K562 (cell line): ENCODE data around the gene PLCG2.

Experiments
- CREM ChIP-seq: IDR thresholded peaks from 2 replicates; pipeline ENCODE4 v1.6.1; 2014; ENCODE audit warnings: antibody characterized with exemption, low read depth
- FIP1L1 ChIP-seq: fragments of 200-400 bp; formaldehyde crosslinking; IDR thresholded peaks from 2 replicates; pipeline ENCODE4 v1.6.1; 2018; ENCODE audit warnings: mild to moderate bottlenecking, low read depth, low read length; ENCODE audit not compliant: poor library complexity, severe bottlenecking
- FOXP1 ChIP-seq: sonication (generic); formaldehyde crosslinking; IDR thresholded peaks from 2 replicates; pipeline ENCODE4 v1.8.0; 2022; ENCODE audit warnings: mild to moderate bottlenecking, missing genetic modification reagents
- GABPB1 ChIP-seq: sonication (generic); formaldehyde crosslinking; IDR thresholded peaks from 2 replicates; pipeline ENCODE4 v1.8.0; 2022; ENCODE audit warnings: mild to moderate bottlenecking, missing genetic modification reagents
- GATA2 ChIP-seq: sonication (generic); formaldehyde crosslinking; IDR thresholded peaks from 2 replicates; pipeline ENCODE4 v1.4.0; 2020; ENCODE audit warnings: mild to moderate bottlenecking, missing genetic modification reagents
- HEY1 ChIP-seq: fragments of 250-450 bp; sonication (Bioruptor Pico); IDR thresholded peaks from 2 replicates; pipeline ENCODE4 v1.5.0; 2020; ENCODE audit warnings: mild to moderate bottlenecking, moderate library complexity, borderline replicate concordance
- KLF10 ChIP-seq: fragments of 250-450 bp; sonication (Bioruptor Pico); IDR thresholded peaks from 2 replicates; pipeline ENCODE4 v1.6.1; 2021; ENCODE audit warnings: matching md5 sums
- KLF16 ChIP-seq: IDR thresholded peaks from 2 replicates; pipeline ENCODE4 v1.6.1; 2016; ENCODE audit warnings: antibody characterized with exemption
- NBN ChIP-seq: fragments of 450-650 bp; IDR thresholded peaks from 2 replicates; pipeline ENCODE4 v1.6.1; 2016; ENCODE audit warnings: low read depth, mild to moderate bottlenecking
- POLR2A ChIP-seq: fragments of 450-650 bp; conservative IDR thresholded peaks from 2 replicates; pipeline ENCODE4 v1.6.1; 2016
- TAF15 ChIP-seq: fragments of 200-400 bp; formaldehyde crosslinking; IDR thresholded peaks from 2 replicates; pipeline ENCODE4 v1.6.1; 2017; ENCODE audit warnings: mild to moderate bottlenecking, low read depth, low read length, moderate library complexity
- TBP ChIP-seq: optimal IDR thresholded peaks from 2 replicates; pipeline ENCODE3; 2011; ENCODE audit warnings: low read depth, low read length, improper control_type of control experiment
- ZNF79 ChIP-seq: fragments of 250-450 bp; sonication (Bioruptor Pico); IDR thresholded peaks from 2 replicates; pipeline ENCODE4 v1.4.0; 2020; ENCODE audit warnings: low read depth, mild to moderate bottlenecking, moderate library complexity
- TF ChIP-seq, protein P1 (sequence below), 3 experiments: IDR thresholded peaks in 2 of 3; conservative IDR thresholded peaks in 1 of 3; 2 replicates each; pipeline ENCODE4 v1.5.1; 2011 to 2012; ENCODE audit warnings: low read length in 3 of 3, mild to moderate bottlenecking in 3 of 3, control low read depth in 2 of 3, improper control_type of control experiment in 1 of 3, inconsistent platforms in 1 of 3, low read depth in 1 of 3, mixed read lengths in 1 of 3, moderate library complexity in 1 of 3; ENCODE audit not compliant: insufficient read depth in 2 of 3

GRCh38 chr16:81863630-81864352 lies 84.7 kb downstream of the PLCG2 start:
- TF ChIP-seq ZNF79 (CRISPR knock-in tag): no peak
- no peak for TF ChIP-seq HEY1 (CRISPR knock-in tag)
- no peak for TF ChIP-seq NBN
- no peak for TF ChIP-seq KLF16
- TF ChIP-seq POLR2A: no peak
- no peak for TF ChIP-seq TAF15
- no peak for TF ChIP-seq KLF10 (CRISPR knock-in tag)
- TF ChIP-seq, protein P1, sequence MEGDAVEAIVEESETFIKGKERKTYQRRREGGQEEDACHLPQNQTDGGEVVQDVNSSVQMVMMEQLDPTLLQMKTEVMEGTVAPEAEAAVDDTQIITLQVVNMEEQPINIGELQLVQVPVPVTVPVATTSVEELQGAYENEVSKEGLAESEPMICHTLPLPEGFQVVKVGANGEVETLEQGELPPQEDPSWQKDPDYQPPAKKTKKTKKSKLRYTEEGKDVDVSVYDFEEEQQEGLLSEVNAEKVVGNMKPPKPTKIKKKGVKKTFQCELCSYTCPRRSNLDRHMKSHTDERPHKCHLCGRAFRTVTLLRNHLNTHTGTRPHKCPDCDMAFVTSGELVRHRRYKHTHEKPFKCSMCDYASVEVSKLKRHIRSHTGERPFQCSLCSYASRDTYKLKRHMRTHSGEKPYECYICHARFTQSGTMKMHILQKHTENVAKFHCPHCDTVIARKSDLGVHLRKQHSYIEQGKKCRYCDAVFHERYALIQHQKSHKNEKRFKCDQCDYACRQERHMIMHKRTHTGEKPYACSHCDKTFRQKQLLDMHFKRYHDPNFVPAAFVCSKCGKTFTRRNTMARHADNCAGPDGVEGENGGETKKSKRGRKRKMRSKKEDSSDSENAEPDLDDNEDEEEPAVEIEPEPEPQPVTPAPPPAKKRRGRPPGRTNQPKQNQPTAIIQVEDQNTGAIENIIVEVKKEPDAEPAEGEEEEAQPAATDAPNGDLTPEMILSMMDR (IDR thresholded peaks at IDR 0.05 in 2 of 3, conservative IDR thresholded peaks at IDR 0.05 in 1 of 3; ENCODE audit: insufficient read depth in 2 of 3, low read depth in 1 of 3, low read length in 3 of 3): no peak
- TF ChIP-seq GATA2: no peak
- TF ChIP-seq FOXP1 (CRISPR knock-in tag): no peak
- TF ChIP-seq FIP1L1: no peak
- no peak for TF ChIP-seq TBP
- TF ChIP-seq CREM: no peak
- TF ChIP-seq GABPB1 (CRISPR knock-in tag): no peak
